Subcutaneous abdominal adipose tissue (tissue), 5 donors: Measurements from ENCODE around the gene IFNA4.
"Not testable (repeated sequence)": the region's sequence is repeated elsewhere in the genome, so short reads cannot be mapped to it uniquely, and the experiment has no call there.

Experiments
- H3K27ac ChIP-seq: one replicate; pipeline ENCODE4 v1.7.0; 2013; ENCODE audit warnings: low read depth, mild to moderate bottlenecking, inconsistent platforms, low read length, moderate library complexity
- H3K27me3 ChIP-seq, 5 donors: one replicate each; pipeline ENCODE4 v1.7.0; 2013; ENCODE audit warnings: low read length in 5 of 5, inconsistent platforms in 1 of 5; ENCODE audit not compliant: control insufficient read depth in 5 of 5, insufficient read depth in 4 of 5
- H3K36me3 ChIP-seq, 5 donors: one replicate each; pipeline ENCODE4 v1.7.0; 2013; ENCODE audit warnings: low read length in 5 of 5; ENCODE audit not compliant: control insufficient read depth in 5 of 5, insufficient read depth in 5 of 5
- H3K4me1 ChIP-seq, 5 donors: one replicate each; pipeline ENCODE4 v1.7.0; 2013; ENCODE audit warnings: low read length in 5 of 5, mild to moderate bottlenecking in 3 of 5, moderate library complexity in 1 of 5; ENCODE audit not compliant: control insufficient read depth in 5 of 5, insufficient read depth in 5 of 5
- H3K4me3 ChIP-seq, 5 donors: one replicate each; pipeline ENCODE4 v1.7.0; 2013; ENCODE audit warnings: low read length in 5 of 5, low read depth in 1 of 5
- H3K9ac ChIP-seq, 5 donors: one replicate each; pipeline ENCODE4 v1.7.0; 2013; ENCODE audit warnings: low read length in 5 of 5, mild to moderate bottlenecking in 4 of 5, moderate library complexity in 3 of 5
- H3K9me3 ChIP-seq, 5 donors: one replicate each; pipeline ENCODE4 v1.7.0; 2013; ENCODE audit warnings: low read length in 5 of 5; ENCODE audit not compliant: control insufficient read depth in 5 of 5
- donor health status: healthy.
- donor health status: healthy.
- donor health status: healthy.
- donor health status: healthy.
- donor health status: healthy.

IFNA4 gene

DNA sequence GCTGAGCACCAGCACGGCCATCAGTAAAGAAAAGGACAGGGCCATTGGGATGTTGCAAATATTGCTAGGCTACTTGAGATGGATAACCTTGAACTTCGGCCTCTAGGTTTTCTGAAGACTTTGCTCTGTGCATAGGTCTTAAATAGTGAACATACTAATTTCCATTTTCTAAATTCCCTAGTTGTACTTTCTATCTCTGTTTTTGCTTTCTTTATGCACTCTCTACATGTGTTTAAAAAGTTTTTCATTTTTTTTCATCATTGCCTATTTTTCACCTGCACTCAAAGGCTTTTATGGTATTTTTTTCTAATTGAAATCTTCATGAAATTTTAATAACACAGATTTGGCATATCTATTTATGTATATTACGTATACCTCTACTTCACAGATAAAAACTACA lies at the start of gene IFNA4:
Gene IFNA4, minus strand, starts transcription at position 101 of the 400 bp plus-strand sequence. Its CDS starts 56 bp downstream, at position 45.
- not testable (repeated sequence) for H3K27ac ChIP-seq, H3K36me3 ChIP-seq, H3K27me3 ChIP-seq, H3K9me3 ChIP-seq, H3K4me1 ChIP-seq, H3K9ac ChIP-seq, H3K4me3 ChIP-seq

DNA sequence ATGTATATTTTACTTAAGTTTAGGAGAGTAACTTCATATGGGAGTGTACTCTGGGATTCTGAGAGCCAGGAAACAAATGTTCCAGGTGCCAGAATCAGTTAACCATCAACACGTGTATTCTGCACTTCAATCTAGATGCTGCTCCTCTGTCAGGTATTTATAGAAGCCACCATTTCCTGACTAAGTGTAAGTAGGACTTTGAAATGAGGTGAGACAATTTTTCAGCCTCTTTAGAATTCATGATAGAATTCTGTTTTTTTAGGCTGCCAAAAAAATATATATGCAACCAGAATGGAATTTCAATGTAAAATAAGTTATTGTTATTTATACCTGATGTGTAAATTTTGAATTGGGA lies 49.0 kb upstream of the IFNA4 start:
- H3K4me3 ChIP-seq, H3K9ac ChIP-seq, H3K9me3 ChIP-seq, H3K27ac ChIP-seq, H3K4me1 ChIP-seq, H3K36me3 ChIP-seq, H3K27me3 ChIP-seq: not testable (repeated sequence)

DNA sequence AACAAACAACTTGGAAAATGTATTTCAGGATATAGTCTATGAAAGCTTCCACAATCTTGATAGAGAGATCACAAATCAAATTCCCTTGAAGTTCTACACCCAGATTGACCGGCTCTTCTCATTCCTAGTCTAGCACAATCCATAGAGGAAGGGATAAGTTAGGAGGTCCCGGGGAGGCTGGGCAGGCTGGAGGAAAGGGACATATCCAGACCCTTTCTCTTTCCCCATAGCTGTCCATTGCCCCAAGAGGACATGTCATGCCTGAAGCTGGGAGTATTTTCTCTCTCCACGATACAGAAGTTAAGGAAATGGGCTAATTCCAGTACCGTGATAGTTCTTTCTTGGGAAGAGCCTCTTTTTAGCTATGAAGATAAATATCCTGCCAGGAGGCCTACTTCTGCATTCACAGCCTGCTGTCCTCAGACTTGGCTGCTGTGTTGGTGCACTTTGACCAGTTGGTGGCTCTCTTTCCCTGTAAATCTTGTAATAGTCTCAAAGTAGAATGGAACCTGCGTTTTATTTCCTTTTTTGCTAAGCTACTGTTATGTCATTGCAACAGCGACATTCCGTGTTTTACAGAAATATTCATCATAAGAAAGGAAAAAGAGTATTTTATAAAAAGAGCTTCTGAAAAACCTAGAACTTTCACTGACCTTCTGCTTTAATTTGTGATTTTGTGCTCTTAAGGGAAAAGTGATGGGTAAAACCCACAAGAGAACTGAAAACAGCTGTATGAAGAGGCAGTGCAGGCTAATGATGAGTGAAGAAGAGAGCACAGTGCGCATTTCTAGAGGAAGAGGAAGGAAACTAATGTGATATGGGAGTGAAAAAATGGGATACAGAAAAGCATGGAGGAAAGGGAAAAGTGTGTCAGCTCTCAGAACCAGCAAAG lies 48.3 kb upstream of the IFNA4 start:
- not testable (repeated sequence) for H3K9ac ChIP-seq, H3K4me1 ChIP-seq, H3K4me3 ChIP-seq, H3K27ac ChIP-seq, H3K27me3 ChIP-seq, H3K36me3 ChIP-seq, H3K9me3 ChIP-seq

DNA sequence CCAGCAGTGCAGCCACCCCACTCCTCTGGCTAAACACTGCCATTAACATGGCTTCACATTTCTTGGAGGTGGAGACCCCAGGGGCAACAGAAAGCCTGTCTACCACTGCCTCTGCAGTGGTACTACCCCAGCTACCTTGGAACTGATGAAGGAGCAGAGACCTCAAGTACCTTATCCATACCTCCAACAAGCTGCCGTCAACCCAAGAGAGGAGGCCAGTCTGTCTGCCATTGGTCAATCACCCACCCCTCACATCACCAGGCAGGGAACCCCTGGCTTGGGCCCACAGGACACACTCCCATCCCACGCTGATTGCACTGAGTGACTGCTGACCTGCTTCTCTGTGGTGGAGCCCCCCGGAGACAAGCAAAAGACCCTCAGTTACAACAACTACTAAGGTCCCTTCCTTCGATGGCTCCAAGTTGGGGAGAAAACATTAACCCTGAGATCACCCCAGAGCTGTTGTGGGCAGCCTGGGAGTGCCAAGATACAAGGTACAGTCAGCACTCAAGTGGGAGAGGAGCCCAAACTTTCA lies 46.8 kb upstream of the IFNA4 start:
- no peak overlapping the region for H3K27ac ChIP-seq
- H3K9ac ChIP-seq = no peak overlapping the region
- no peak overlapping the region for H3K4me3 ChIP-seq
- no peaks in the 10 kb centered on the region for H3K4me1 ChIP-seq
- no peaks in the 10 kb centered on the region for H3K36me3 ChIP-seq
- no peaks in the 10 kb centered on the region for H3K27me3 ChIP-seq
- no peaks in the 10 kb centered on the region for H3K9me3 ChIP-seq

DNA sequence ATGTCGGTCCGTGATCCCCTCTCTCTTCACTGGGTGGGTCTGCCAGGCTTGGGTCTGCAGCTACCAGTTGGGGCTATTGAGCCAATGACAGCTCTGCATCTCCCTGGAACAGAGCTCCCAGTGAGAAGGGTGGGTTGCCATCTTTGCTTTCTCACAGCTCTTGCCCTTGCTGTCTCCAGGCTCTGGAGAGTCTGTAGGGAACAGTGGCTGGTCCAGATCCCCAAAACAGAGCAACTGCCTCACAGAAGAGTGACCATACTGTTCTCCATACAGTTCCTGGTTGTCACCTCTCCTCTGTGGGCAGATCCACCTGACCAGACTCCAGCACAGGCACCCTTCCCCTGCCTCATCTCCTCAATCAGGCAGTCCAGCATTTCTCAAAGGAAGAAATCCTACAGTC lies 45.9 kb upstream of the IFNA4 start:
- no peak overlapping the region for H3K27ac ChIP-seq
- H3K9ac ChIP-seq = no peak overlapping the region
- H3K27me3 ChIP-seq = no peaks in the 10 kb centered on the region

DNA sequence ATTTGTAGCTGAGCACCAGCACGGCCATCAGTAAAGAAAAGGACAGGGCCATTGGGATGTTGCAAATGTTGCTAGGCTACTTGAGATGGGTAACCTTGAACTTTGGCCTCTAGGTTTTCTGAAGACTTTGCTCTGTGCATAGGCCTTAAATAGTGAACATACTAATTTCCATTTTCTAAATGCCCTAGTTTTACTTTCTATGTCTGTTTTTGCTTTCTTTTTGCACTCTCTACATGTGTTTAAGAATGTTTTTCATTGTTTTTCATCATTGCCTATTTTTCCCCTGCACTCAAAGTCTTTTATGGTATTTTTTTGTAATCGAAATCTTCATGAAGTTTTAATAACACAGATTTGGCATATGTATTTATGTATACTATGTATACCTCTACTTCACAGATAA lies 40.7 kb upstream of the IFNA4 start, which contains the start of gene IFNA17:
Gene IFNA17, minus strand, starts transcription at position 101 of the 400 bp plus-strand sequence. Its CDS starts 49 bp downstream, at position 52.
- H3K9ac ChIP-seq = no peak within 1 kb of the TSS
- H3K4me3 ChIP-seq = no peak within 1 kb of the TSS
- H3K9me3 ChIP-seq = no peaks in the 10 kb centered on the region
- no peak within 1 kb of the TSS for H3K27ac ChIP-seq
- H3K27me3 ChIP-seq = no peaks in the 10 kb centered on the region
- no peaks in the 10 kb centered on the region for H3K4me1 ChIP-seq
- no peaks in the 10 kb centered on the region for H3K36me3 ChIP-seq

More for the DNA sequence above, 45.9 kb upstream of the IFNA4 start:
- Histone ChIP-seq H3K36me3 (no peaks in the 10 kb centered on the region), H3K4me1 (no peaks in the 10 kb centered on the region), H3K9me3 (no peaks in the 10 kb centered on the region), H3K4me3 (no peak overlapping the region)

DNA sequence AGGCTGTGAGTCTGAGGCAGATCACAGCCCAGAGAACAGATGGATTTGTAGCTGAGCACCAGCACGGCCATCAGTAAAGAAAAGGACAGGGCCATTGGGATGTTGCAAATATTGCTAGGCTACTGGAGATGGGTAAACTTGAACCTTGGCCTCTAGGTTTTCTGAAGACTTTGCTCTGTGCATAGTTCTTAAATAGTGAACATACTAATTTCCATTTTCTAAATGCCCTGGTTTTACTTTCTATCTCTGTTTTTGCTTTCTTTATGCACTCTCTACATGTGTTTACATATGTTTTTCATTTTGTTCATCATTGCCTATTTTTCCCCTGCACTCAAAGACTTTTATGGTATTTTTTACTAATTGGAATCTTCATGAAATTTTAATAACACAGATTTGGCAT lies 29.8 kb upstream of the IFNA4 start, which contains the start of gene IFNA16:
Gene IFNA16, minus strand, starts transcription at position 101 of the 400 bp plus-strand sequence. Its CDS starts 6 bp downstream, at position 95.
- H3K27me3 ChIP-seq, H3K9ac ChIP-seq, H3K4me3 ChIP-seq, H3K4me1 ChIP-seq, H3K36me3 ChIP-seq, H3K9me3 ChIP-seq, H3K27ac ChIP-seq: not testable (repeated sequence)

DNA sequence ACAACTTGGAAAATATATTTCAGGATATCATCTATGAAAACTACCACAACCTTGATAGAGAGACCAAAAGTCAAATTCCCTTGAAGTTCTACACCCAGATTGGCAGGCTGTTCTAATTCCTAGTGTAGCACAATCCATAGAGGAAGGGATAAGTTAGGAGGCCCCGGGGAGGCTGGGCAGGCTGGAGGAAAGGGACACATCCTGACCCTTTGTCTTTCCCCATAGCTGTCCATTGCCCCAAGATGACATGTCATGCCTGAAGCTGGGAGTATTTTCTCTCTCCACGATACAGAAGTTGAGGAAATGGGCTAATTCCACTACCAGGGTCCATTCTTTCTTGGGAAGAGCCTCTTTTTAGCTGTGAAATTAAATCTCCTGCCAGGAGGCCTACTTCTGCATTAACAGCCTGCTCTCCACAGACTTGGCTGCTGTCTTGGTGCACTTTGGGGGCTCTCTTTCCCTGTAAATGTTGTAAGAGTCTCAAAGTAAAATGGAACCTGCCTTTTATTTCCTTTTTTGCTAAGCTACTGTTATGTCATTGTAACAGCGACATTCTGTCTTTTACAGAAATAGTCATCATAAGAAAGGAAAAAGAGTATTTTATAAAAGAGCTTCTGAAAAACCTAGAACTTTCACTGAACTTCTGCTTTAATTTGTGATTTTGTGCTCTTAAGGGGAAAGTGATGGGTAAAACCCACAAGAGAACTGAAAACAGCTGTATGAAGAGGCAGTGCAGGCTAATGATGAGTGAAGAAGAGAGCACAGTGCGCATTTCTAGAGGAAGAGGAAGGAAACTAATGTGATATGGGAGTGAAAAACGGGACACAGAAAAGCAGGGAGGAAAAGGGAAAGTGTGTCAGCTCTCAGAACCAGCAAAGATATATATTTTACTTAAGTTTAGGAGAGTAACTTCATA lies 26.3 kb upstream of the IFNA4 start:
- H3K4me3 ChIP-seq, H3K9me3 ChIP-seq, H3K9ac ChIP-seq, H3K27me3 ChIP-seq, H3K36me3 ChIP-seq, H3K4me1 ChIP-seq, H3K27ac ChIP-seq: not testable (repeated sequence)

DNA sequence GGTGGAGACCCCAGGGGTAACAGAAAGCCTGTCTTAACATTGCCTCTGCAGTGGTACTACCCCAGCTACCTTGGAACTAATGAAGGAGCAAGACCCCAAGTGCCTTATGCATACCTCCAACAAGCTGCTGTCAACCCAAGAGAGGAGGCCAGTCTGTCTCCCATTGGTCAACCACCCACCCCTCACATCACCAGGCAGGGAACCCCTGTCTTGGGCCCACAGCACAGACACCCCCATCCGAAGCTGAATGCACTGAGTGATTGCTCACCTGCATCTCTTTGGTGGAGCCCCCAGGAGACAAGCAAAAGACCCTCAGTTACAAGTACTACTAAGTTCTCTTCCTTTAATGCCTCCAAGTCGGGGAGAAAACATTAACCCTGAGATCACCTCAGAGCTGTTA lies 24.8 kb upstream of the IFNA4 start:
- not testable (repeated sequence) for H3K27me3 ChIP-seq, H3K27ac ChIP-seq, H3K36me3 ChIP-seq, H3K4me1 ChIP-seq, H3K9me3 ChIP-seq, H3K9ac ChIP-seq, H3K4me3 ChIP-seq

DNA sequence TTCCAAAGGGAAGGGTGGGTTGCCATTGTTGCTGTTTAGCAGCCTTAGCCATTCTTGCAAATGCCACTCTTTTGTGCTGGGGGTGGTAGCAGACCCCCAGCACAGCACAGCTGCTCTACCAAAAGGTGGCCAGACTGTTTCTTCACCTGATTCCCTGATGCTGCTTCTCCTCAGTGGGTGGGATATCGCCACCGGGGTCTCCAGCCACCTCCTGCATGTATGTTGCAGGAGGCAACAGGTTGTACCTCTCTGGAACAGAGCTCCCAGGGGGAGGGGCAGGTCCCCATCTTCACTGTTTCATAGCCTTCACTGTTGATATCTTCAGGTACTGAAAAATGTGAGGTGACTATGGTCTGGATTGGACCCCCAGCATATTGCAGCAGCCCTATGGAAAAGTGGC lies 23.4 kb upstream of the IFNA4 start:
- H3K4me1 ChIP-seq, H3K36me3 ChIP-seq, H3K4me3 ChIP-seq, H3K9ac ChIP-seq, H3K27me3 ChIP-seq, H3K9me3 ChIP-seq, H3K27ac ChIP-seq: not testable (repeated sequence)
